MM.1S (cell line): ENCODE measurements around the gene TWF1.
A peak's percentile ranks its signal among the peaks of the same experiment; 100 is the strongest.

ENCODE experiments used
- DNase-seq: peaks from one replicate; pipeline ENCODE4 v3.0.0-alpha.2; 2015
- H2AFZ ChIP-seq: fragments of 300-600 bp; sonication (generic); 2 replicates; pipeline ENCODE4 v1.6.0; 2016; ENCODE audit warnings: antibody characterized with exemption, low read length
- H3F3A ChIP-seq: fragments of 300-600 bp; sonication (generic); 2 replicates; pipeline ENCODE4 v1.6.1; 2016; ENCODE audit warnings: mild to moderate bottlenecking, antibody characterized with exemption, low read length, moderate library complexity, mixed read lengths; ENCODE audit not compliant: insufficient read depth
- H3K27ac ChIP-seq: fragments of 300-600 bp; sonication (generic); 2 replicates; pipeline ENCODE4 v1.5.1; 2016; ENCODE audit warnings: mild to moderate bottlenecking, low read length
- H3K27me3 ChIP-seq: fragments of 300-600 bp; sonication (generic); replicated peaks from 2 replicates; pipeline ENCODE4 v1.6.0; 2016; ENCODE audit warnings: low read length; ENCODE audit not compliant: insufficient read depth
- H3K36me3 ChIP-seq: fragments of 300-600 bp; sonication (generic); replicated peaks from 2 replicates; pipeline ENCODE4 v1.6.1; 2016; ENCODE audit warnings: mild to moderate bottlenecking, low read length, mixed read lengths; ENCODE audit not compliant: insufficient read depth
- H3K4me1 ChIP-seq: fragments of 300-600 bp; sonication (generic); 2 replicates; pipeline ENCODE4 v1.6.1; 2016; ENCODE audit warnings: low read length, mixed read lengths
- H3K4me2 ChIP-seq: fragments of 300-600 bp; sonication (generic); 2 replicates; pipeline ENCODE4 v1.6.0; 2016; ENCODE audit warnings: low read depth, low read length
- H3K4me3 ChIP-seq: fragments of 300-600 bp; sonication (generic); 2 replicates; pipeline ENCODE4 v1.5.1; 2016; ENCODE audit warnings: low read length, mixed read lengths
- H3K79me2 ChIP-seq: fragments of 300-600 bp; sonication (generic); 2 replicates; pipeline ENCODE4 v1.6.1; 2016; ENCODE audit warnings: mixed run types, low read length, mixed read lengths
- H3K9ac ChIP-seq: fragments of 300-600 bp; sonication (generic); 2 replicates; pipeline ENCODE4 v1.6.1; 2016; ENCODE audit warnings: low read length, mixed read lengths
- H3K9me2 ChIP-seq: fragments of 300-600 bp; sonication (generic); replicated peaks from 2 replicates; pipeline ENCODE4 v1.6.1; 2016; ENCODE audit warnings: mild to moderate bottlenecking, low read length, mixed read lengths; ENCODE audit not compliant: insufficient read depth
- H3K9me3 ChIP-seq: fragments of 300-600 bp; sonication (generic); replicated peaks from 2 replicates; pipeline ENCODE4 v1.6.1; 2016; ENCODE audit warnings: mild to moderate bottlenecking, low read length, mixed read lengths; ENCODE audit not compliant: insufficient read depth
- H4K20me1 ChIP-seq: fragments of 300-600 bp; sonication (generic); 2 replicates; pipeline ENCODE4 v1.6.1; 2016; ENCODE audit warnings: mild to moderate bottlenecking, low read length, moderate library complexity, mixed read lengths; ENCODE audit not compliant: insufficient read depth
- CTCF ChIP-seq: fragments of 300-600 bp; sonication (generic); IDR thresholded peaks from 2 replicates; pipeline ENCODE4 v1.5.1; 2016; ENCODE audit warnings: antibody characterized with exemption, low read length, mixed read lengths
- EZH2 ChIP-seq: fragments of 300-600 bp; sonication (generic); optimal IDR thresholded peaks from 2 replicates; pipeline ENCODE3; 2017; ENCODE audit warnings: low read depth, mild to moderate bottlenecking, antibody characterized with exemption, low read length, mixed read lengths
- EZH2phosphoT487 ChIP-seq: fragments of 300-600 bp; sonication (generic); IDR thresholded peaks from 2 replicates; pipeline ENCODE4 v1.6.1; 2018; ENCODE audit warnings: antibody characterized with exemption, low read length

TWF1 gene

GRCh38 chr12:43763769-43764168, 42.3 kb downstream of the TWF1 start:
- Histone ChIP-seq H3K4me2 (no peak overlapping the region), H2AFZ (no peak overlapping the region), H3K9ac (no peak overlapping the region), H3K4me1 (peaks cover 27% of the 10 kb centered on the region), H3K9me2 (no peaks in the 10 kb centered on the region), H3K9me3 (no peaks in the 10 kb centered on the region), H3K27ac (no peak overlapping the region), H3K36me3 (no peaks in the 10 kb centered on the region), H3F3A (peaks cover 33% of the 10 kb centered on the region), H3K27me3 (no peaks in the 10 kb centered on the region), H4K20me1 (no peaks in the 10 kb centered on the region), H3K79me2 (peaks cover 23% of the 10 kb centered on the region), H3K4me3 (no peak overlapping the region)
- TF ChIP-seq EZH2phosphoT487 (no peak), EZH2 (no peak), CTCF (no peak)
- DNase-seq: no peak

GRCh38 chr12:43762596-43762995, 43.5 kb downstream of the TWF1 start:
- H3K9ac ChIP-seq: peak overlapping the region; percentile 2; the same call in 1 of the 2 replicates
- H3K27ac ChIP-seq: peak overlapping the region; percentile 37; the same call in 1 of the 2 replicates
- peaks cover 31% of the 10 kb centered on the region for H3K79me2 ChIP-seq
- H2AFZ ChIP-seq: no peak overlapping the region
- H4K20me1 ChIP-seq: no peaks in the 10 kb centered on the region
- peak; percentile 34 for DNase-seq
- peaks cover 27% of the 10 kb centered on the region for H3K4me1 ChIP-seq
- H3F3A ChIP-seq: peaks cover 33% of the 10 kb centered on the region
- H3K9me2 ChIP-seq: no peaks in the 10 kb centered on the region
- no peak overlapping the region; the same call in 1 of the 2 replicates for H3K4me3 ChIP-seq
- TF ChIP-seq EZH2phosphoT487 (no peak), EZH2 (no peak), CTCF (no peak)
- H3K36me3 ChIP-seq: no peaks in the 10 kb centered on the region
- H3K27me3 ChIP-seq: no peaks in the 10 kb centered on the region
- no peaks in the 10 kb centered on the region for H3K9me3 ChIP-seq
- peak overlapping the region; percentile 84 for H3K4me2 ChIP-seq

- no peak overlapping the region for H3K4me3 ChIP-seq
- H4K20me1 ChIP-seq: no peaks in the 10 kb centered on the region
- H3K9me2 ChIP-seq: no peaks in the 10 kb centered on the region
- peaks cover 33% of the 10 kb centered on the region for H3F3A ChIP-seq
- H3K27me3 ChIP-seq: no peaks in the 10 kb centered on the region
- no peaks in the 10 kb centered on the region for H3K36me3 ChIP-seq
- no peaks in the 10 kb centered on the region for H3K9me3 ChIP-seq
- peak overlapping the region; percentile 84; the same call in 1 of the 2 replicates for H3K4me2 ChIP-seq
- no peak overlapping the region; the same call in 1 of the 2 replicates for H3K27ac ChIP-seq
- TF ChIP-seq CTCF: no peak
- H3K9ac ChIP-seq: no peak overlapping the region
- peaks cover 42% of the 10 kb centered on the region for H3K79me2 ChIP-seq
- no peak overlapping the region for H2AFZ ChIP-seq
- H3K4me1 ChIP-seq: peaks cover 27% of the 10 kb centered on the region
- DNase-seq: no peak
These were observed 44.6 kb downstream of the TWF1 start for GRCh38 chr12:43761500-43761899.
